ENCODE results near the gene KDM4B.

The KDM4B gene

DNA sequence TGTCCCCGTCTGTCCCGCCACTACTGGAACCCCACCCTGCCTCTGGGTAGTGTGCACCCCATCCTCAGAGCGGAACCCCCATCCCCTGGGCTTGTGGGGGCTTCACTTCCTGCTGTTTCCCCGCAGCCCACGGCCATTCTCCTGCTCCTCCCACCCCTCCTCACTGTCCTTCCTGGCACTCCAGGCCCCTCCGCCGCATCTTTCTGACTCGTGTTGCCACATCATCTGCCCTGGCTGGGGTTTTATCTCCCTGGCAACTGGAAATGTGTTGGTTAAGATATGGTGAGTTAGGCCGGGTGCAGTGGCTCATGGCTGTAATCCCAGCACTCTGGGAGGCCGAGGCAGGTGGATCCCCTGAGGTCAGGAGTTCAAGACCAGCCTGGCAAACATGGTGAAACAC lies 37.3 kb downstream of the KDM4B start:
- no peak overlapping the region for H3K4me3 ChIP-seq (ENCODE audit: low read depth, low read length)
- TF ChIP-seq CTCF (conservative IDR thresholded peaks at IDR 0.05; ENCODE audit: low read depth, low read length), result no peak
- DNase-seq (ENCODE audit: low read depth), result no peak

- no peak for TF ChIP-seq CTCF (conservative IDR thresholded peaks at IDR 0.05; ENCODE audit: low read depth, low read length)
- no peak for DNase-seq (ENCODE audit: low read depth)
- H3K4me3 ChIP-seq (ENCODE audit: low read depth, low read length), result no peak overlapping the region
These were observed 37.9 kb downstream of the KDM4B start for GRCh38 chr19:5006821-5007220.

DNA sequence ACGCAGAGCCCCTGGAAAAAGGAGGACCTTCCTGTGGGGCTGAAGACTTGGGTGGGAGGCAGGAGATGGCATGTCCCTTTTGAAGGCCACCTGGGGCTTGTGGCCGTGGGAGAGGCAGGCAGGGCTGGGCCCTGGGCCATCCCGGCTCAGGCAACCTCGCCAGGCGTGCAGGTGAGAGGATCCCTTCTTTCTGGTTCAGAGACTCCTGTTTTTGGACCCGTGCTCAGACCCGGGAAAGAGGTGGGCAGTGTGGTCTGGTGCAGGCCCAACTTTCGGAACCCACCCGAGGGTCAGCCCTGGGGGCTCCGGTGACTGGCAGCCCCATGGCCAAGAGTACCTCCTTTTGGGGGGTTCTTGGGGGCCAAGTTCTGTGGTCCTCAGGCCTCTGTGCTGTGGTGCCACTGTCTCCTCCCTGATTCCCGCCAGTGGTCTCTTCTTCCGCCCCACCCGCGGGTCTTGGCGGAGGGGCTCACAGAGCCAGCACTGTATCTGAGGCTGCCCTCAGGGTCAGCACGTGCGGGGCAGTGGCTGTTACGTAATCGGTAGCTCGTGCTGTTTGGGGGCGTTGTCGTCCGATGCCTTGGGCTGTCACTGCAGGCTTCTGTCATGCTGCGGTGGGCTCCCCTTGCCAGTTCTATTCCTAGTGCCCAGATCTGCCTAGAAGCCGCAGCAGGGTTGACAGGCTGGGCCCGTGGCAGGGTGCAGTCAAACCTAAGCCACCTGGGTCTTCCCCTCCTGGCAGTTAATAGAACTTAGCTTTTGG lies 42.7 kb downstream of the KDM4B start:
- DNase-seq (ENCODE audit: low read depth), result no peak
- no peak overlapping the region for H3K4me3 ChIP-seq (ENCODE audit: low read depth, low read length)
- no peak for TF ChIP-seq CTCF (conservative IDR thresholded peaks at IDR 0.05; ENCODE audit: low read depth, low read length)

DNA sequence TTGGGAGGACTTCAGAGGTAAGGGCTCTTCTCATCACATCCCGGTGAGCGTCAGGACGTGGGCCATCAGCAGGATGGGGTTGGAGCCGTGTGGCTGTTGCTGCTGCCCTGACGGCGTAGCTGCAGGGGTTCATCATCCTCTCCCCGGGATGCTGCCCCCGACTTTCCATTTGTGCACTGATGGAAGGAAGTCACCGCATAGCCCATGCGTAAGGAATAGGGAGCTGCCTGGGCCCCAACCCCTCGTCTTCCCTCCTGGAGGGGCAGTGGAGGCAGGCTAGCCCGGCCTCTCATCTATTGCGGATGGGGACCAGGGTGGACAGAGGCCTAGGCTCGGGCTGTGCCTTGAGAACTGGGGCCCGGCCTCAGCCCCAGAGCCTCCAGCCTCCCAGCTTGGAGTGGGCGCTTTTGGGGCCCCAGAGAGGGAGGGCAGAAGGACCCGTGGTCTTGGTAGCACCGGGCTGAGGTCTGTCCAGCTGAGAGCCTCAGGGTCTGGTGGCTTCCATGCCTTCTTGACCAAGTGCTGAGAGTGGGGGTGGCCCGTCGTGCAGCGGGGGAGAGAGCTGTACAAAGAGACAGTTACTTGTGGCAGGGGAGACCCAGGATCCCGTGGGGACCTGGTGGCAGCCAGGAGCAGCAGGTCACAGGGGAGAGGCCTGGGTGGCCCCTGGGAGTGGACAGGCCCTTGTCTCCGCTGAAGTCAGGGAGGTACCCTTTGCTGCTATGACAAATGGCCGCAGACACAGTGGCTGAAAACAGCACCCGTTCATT lies 44.0 kb downstream of the KDM4B start:
- H3K4me3 ChIP-seq (ENCODE audit: low read depth, low read length), result no peak overlapping the region
- TF ChIP-seq CTCF (conservative IDR thresholded peaks at IDR 0.05; ENCODE audit: low read depth, low read length), result no peak
- DNase-seq (ENCODE audit: low read depth), result no peak

GRCh38 chr19:5013761-5014160 lies 44.8 kb downstream of the KDM4B start:
- H3K4me3 ChIP-seq (ENCODE audit: low read depth, low read length), result no peak overlapping the region
- DNase-seq (ENCODE audit: low read depth), result no peak
- no peak for TF ChIP-seq CTCF (conservative IDR thresholded peaks at IDR 0.05; ENCODE audit: low read depth, low read length)

GRCh38 chr19:5014941-5015340 lies 46.0 kb downstream of the KDM4B start:
- no peak for DNase-seq (ENCODE audit: low read depth)
- no peak overlapping the region for H3K4me3 ChIP-seq (ENCODE audit: low read depth, low read length)

More at GRCh38 chr19:5014941-5015340, 46.0 kb downstream of the KDM4B start:
- no peak for TF ChIP-seq CTCF (conservative IDR thresholded peaks at IDR 0.05; ENCODE audit: low read depth, low read length)

Data from choroid plexus epithelial cell (primary cell).